Loucy (cell line): ENCODE measurements around the gene HSF5.

Experiments used
- H2AFZ ChIP-seq: fragments of 200-600 bp; sonication (generic); 2 replicates; pipeline ENCODE4 v1.6.0; 2016; ENCODE audit warnings: antibody characterized with exemption, mild to moderate bottlenecking, low read length, moderate library complexity
- H3F3A ChIP-seq: fragments of 200-600 bp; 2 replicates; pipeline ENCODE4 v1.6.0; 2016; ENCODE audit warnings: antibody characterized with exemption, low read depth, mild to moderate bottlenecking
- H3K27me3 ChIP-seq: fragments of 200-600 bp; sonication (generic); 2 replicates; pipeline ENCODE4 v1.6.1; 2014; ENCODE audit warnings: low read length, mild to moderate bottlenecking; ENCODE audit not compliant: insufficient read depth, poor library complexity, severe bottlenecking
- H3K36me3 ChIP-seq: fragments of 200-600 bp; sonication (generic); 2 replicates; pipeline ENCODE4 v1.6.1; 2016; ENCODE audit warnings: low read length; ENCODE audit not compliant: insufficient read depth
- H3K4me1 ChIP-seq: fragments of 200-600 bp; sonication (generic); 2 replicates; pipeline ENCODE4 v1.5.1; 2014; ENCODE audit warnings: low read length, mild to moderate bottlenecking; ENCODE audit not compliant: insufficient read depth, poor library complexity, severe bottlenecking
- H3K4me2 ChIP-seq: fragments of 200-600 bp; sonication (generic); 2 replicates; pipeline ENCODE4 v1.6.0; 2014; ENCODE audit warnings: antibody characterized with exemption, low read length, low read depth, mild to moderate bottlenecking; ENCODE audit not compliant: poor library complexity, severe bottlenecking
- H3K4me3 ChIP-seq: fragments of 200-600 bp; sonication (generic); 2 replicates; pipeline ENCODE4 v1.5.1; 2014; ENCODE audit warnings: low read length, mild to moderate bottlenecking, mixed read lengths; ENCODE audit not compliant: poor library complexity, severe bottlenecking
- H3K79me2 ChIP-seq: fragments of 200-600 bp; sonication (generic); 2 replicates; pipeline ENCODE4 v1.6.1; 2014; ENCODE audit warnings: low read length; ENCODE audit not compliant: insufficient read depth
- H3K9ac ChIP-seq: fragments of 200-600 bp; sonication (generic); 2 replicates; pipeline ENCODE4 v1.6.0; 2014; ENCODE audit warnings: mild to moderate bottlenecking, low read depth, low read length, moderate library complexity; ENCODE audit not compliant: poor library complexity, severe bottlenecking
- H3K9me2 ChIP-seq: fragments of 200-600 bp; sonication (generic); replicated peaks from 2 replicates; pipeline ENCODE4 v1.6.1; 2016; ENCODE audit warnings: low read depth, low read length, mixed read lengths
- H3K9me3 ChIP-seq: fragments of 200-600 bp; sonication (generic); 2 replicates; pipeline ENCODE4 v1.6.1; 2014; ENCODE audit warnings: mild to moderate bottlenecking, antibody characterized with exemption, low read length, low read depth; ENCODE audit not compliant: insufficient read depth
- H4K20me1 ChIP-seq: fragments of 200-600 bp; sonication (generic); 2 replicates; pipeline ENCODE4 v1.6.0; 2014; ENCODE audit warnings: antibody characterized with exemption, low read length, mild to moderate bottlenecking; ENCODE audit not compliant: insufficient read depth, poor library complexity, severe bottlenecking
- CTCF ChIP-seq: fragments of 200-600 bp; sonication (generic); conservative IDR thresholded peaks from 2 replicates; pipeline ENCODE4 v1.5.1; 2014; ENCODE audit warnings: mild to moderate bottlenecking, antibody characterized with exemption, low read length
- EZH2phosphoT487 ChIP-seq: fragments of 200-600 bp; IDR thresholded peaks from 2 replicates; pipeline ENCODE4 v1.6.1; 2018; ENCODE audit warnings: antibody characterized with exemption, mild to moderate bottlenecking, moderate library complexity, borderline replicate concordance

Gene HSF5

GRCh38 chr17:58414596-58414997 is 73.6 kb downstream of the HSF5 start:
- H3K4me3 ChIP-seq = peak overlapping the region; percentile 77
- TF ChIP-seq EZH2phosphoT487 (no peak), CTCF (no peak)
- no peaks in the 10 kb centered on the region for H3K36me3 ChIP-seq
- no peaks in the 10 kb centered on the region for H3F3A ChIP-seq
- H3K27me3 ChIP-seq = no peaks in the 10 kb centered on the region
- peaks cover 80% of the 10 kb centered on the region for H3K79me2 ChIP-seq
- no peaks in the 10 kb centered on the region for H4K20me1 ChIP-seq
- no peaks in the 10 kb centered on the region for H3K9me2 ChIP-seq
- no peaks in the 10 kb centered on the region for H3K9me3 ChIP-seq
- peaks cover 71% of the 10 kb centered on the region for H3K4me1 ChIP-seq
- peak overlapping the region; percentile 76 for H3K9ac ChIP-seq
- peak overlapping the region; percentile 78 for H3K4me2 ChIP-seq
- H2AFZ ChIP-seq = no peak overlapping the region; the same call in 1 of the 2 replicates

- TF ChIP-seq EZH2phosphoT487 (no peak), CTCF (no peak)
- no peaks in the 10 kb centered on the region for H3K9me2 ChIP-seq
- H3K4me1 ChIP-seq = peaks cover 81% of the 10 kb centered on the region
- H3K27me3 ChIP-seq = no peaks in the 10 kb centered on the region
- H3F3A ChIP-seq = no peaks in the 10 kb centered on the region
- H3K4me3 ChIP-seq = peak overlapping the region; percentile 77
- H4K20me1 ChIP-seq = no peaks in the 10 kb centered on the region
- H3K36me3 ChIP-seq = no peaks in the 10 kb centered on the region
- H3K4me2 ChIP-seq = peak overlapping the region; percentile 78
- H2AFZ ChIP-seq = no peak overlapping the region
- H3K9ac ChIP-seq = peak overlapping the region; percentile 76
- peaks cover 90% of the 10 kb centered on the region for H3K79me2 ChIP-seq
- no peaks in the 10 kb centered on the region for H3K9me3 ChIP-seq
These were observed 74.5 kb downstream of the HSF5 start for GRCh38 chr17:58413684-58414083.

- Histone ChIP-seq H3K27me3 (no peaks in the 10 kb centered on the region), H4K20me1 (no peaks in the 10 kb centered on the region), H3K79me2 (peaks cover 96% of the 10 kb centered on the region), H3K9me3 (no peaks in the 10 kb centered on the region), H3K36me3 (no peaks in the 10 kb centered on the region), H3F3A (no peaks in the 10 kb centered on the region), H3K9me2 (no peaks in the 10 kb centered on the region), H2AFZ (no peak overlapping the region), H3K9ac (peak overlapping the region; percentile 76), H3K4me2 (peak overlapping the region; percentile 78), H3K4me3 (peak overlapping the region; percentile 77), H3K4me1 (peaks cover 84% of the 10 kb centered on the region)
- TF ChIP-seq EZH2phosphoT487 (no peak), CTCF (no peak)
These were observed 75.1 kb downstream of the HSF5 start for GRCh38 chr17:58412961-58413586.
